Activated gamma-delta T cell treated with Interleukin-2 at 50 U/mL for 16 hours (primary cell): ENCODE results near the gene UNK.
"Not testable (repeated sequence)": the region's sequence is repeated elsewhere in the genome, so short reads cannot be mapped to it uniquely, and the experiment has no call there.

Source experiments
- DNase-seq: peaks from one replicate; pipeline ENCODE4 v3.0.0-alpha.2; 2020

UNK gene

GRCh38 chr17:75839942-75840798, 55.6 kb downstream of the UNK start:
- DNase-seq: no peak

GRCh38 chr17:75840799-75841164, 56.2 kb downstream of the UNK start:
- no peak for DNase-seq

GRCh38 chr17:75842411-75842810, 57.8 kb downstream of the UNK start:
- no peak for DNase-seq

GRCh38 chr17:75842963-75843576, 58.5 kb downstream of the UNK start:
- peak; percentile 31 for DNase-seq

GRCh38 chr17:75843577-75844529, 59.2 kb downstream of the UNK start, which contains the start of gene UNC13D:
TSS of gene UNC13D (minus strand) at chr17:75844404. CDS start at chr17:75844337, 67 bp downstream.
- DNase-seq: peak; percentile 75

- DNase-seq: no peak
Observed at GRCh38 chr17:75844530-75845057, 60.0 kb downstream of the UNK start.

- DNase-seq: peak; percentile 48
Observed at GRCh38 chr17:75845058-75845711, 60.6 kb downstream of the UNK start.

- no peak for DNase-seq
Observed at GRCh38 chr17:75845933-75846691, 61.5 kb downstream of the UNK start.

- DNase-seq: no peak
Observed at GRCh38 chr17:75846692-75847613, 62.3 kb downstream of the UNK start.

GRCh38 chr17:75847614-75848522, 63.3 kb downstream of the UNK start:
- DNase-seq: no peak

GRCh38 chr17:75848523-75849278, 64.1 kb downstream of the UNK start:
- DNase-seq: peak; percentile 82

GRCh38 chr17:75849279-75849646, 64.7 kb downstream of the UNK start:
- no peak for DNase-seq

- no peak for DNase-seq
Observed at GRCh38 chr17:75849724-75850123, 65.1 kb downstream of the UNK start.

GRCh38 chr17:75850928-75851692, 66.5 kb downstream of the UNK start:
- DNase-seq: no peak

GRCh38 chr17:75851693-75851991, 67.0 kb downstream of the UNK start:
- not testable (repeated sequence) for DNase-seq

GRCh38 chr17:75853433-75853832, 68.8 kb downstream of the UNK start:
- no peak for DNase-seq

GRCh38 chr17:75854101-75854748, 69.6 kb downstream of the UNK start:
- DNase-seq: no peak
